Measurements from ENCODE around the gene NCAM1.
"Not testable (repeated sequence)": the region's sequence is repeated elsewhere in the genome, so short reads cannot be mapped to it uniquely, and the experiment has no call there.

NCAM1 gene

GRCh38 chr11:112961146-112961668, at the start of gene NCAM1:
NCAM1 (plus strand) TSS chr11:112961420.
- no peak for DNase-seq (ENCODE audit: low read depth in 2 of 2)

- no peak for DNase-seq (ENCODE audit: low read depth in 2 of 2)
These were observed 38.6 kb upstream of the NCAM1 start for GRCh38 chr11:112922606-112923005.

GRCh38 chr11:112924836-112925235, 36.4 kb upstream of the NCAM1 start:
- DNase-seq (ENCODE audit: low read depth in 2 of 2), result not testable (repeated sequence)

GRCh38 chr11:112925516-112926310, 35.5 kb upstream of the NCAM1 start:
- no peak for DNase-seq (ENCODE audit: low read depth in 2 of 2)

- DNase-seq (ENCODE audit: low read depth in 2 of 2), result no peak
These were observed 33.1 kb upstream of the NCAM1 start for GRCh38 chr11:112928136-112928535.

- no peak for DNase-seq (ENCODE audit: low read depth in 2 of 2)
These were observed 31.8 kb upstream of the NCAM1 start for GRCh38 chr11:112929432-112929831.

- no peak for DNase-seq (ENCODE audit: low read depth in 2 of 2)
These were observed 29.5 kb upstream of the NCAM1 start for GRCh38 chr11:112931703-112932102.

GRCh38 chr11:112932593-112932992, 28.6 kb upstream of the NCAM1 start:
- no peak for DNase-seq (ENCODE audit: low read depth in 2 of 2)

- DNase-seq (ENCODE audit: low read depth in 2 of 2), result no peak
These were observed 27.2 kb upstream of the NCAM1 start for GRCh38 chr11:112933970-112934369.

GRCh38 chr11:112941104-112941503, 20.1 kb upstream of the NCAM1 start:
- no peak for DNase-seq (ENCODE audit: low read depth in 2 of 2)

- no peak for DNase-seq (ENCODE audit: low read depth in 2 of 2)
These were observed 18.1 kb upstream of the NCAM1 start for GRCh38 chr11:112942966-112943643.

GRCh38 chr11:112946866-112947265, 14.4 kb upstream of the NCAM1 start:
- no peak for DNase-seq (ENCODE audit: low read depth in 2 of 2)

GRCh38 chr11:112949781-112950575, 11.2 kb upstream of the NCAM1 start:
- no peak for DNase-seq (ENCODE audit: low read depth in 2 of 2)

GRCh38 chr11:112958670-112959069, 2.5 kb upstream of the NCAM1 start:
- no peak for DNase-seq (ENCODE audit: low read depth in 2 of 2)

GRCh38 chr11:112961751-112962578, 745 bp downstream of the NCAM1 start:
- no peak for DNase-seq (ENCODE audit: low read depth in 2 of 2)

- no peak for DNase-seq (ENCODE audit: low read depth in 2 of 2)
These were observed 1.6 kb downstream of the NCAM1 start for GRCh38 chr11:112962579-112963367.

- no peak for DNase-seq (ENCODE audit: low read depth in 2 of 2)
These were observed 2.2 kb downstream of the NCAM1 start for GRCh38 chr11:112963368-112963955.

- DNase-seq (ENCODE audit: low read depth in 2 of 2), result no peak
These were observed 4.4 kb downstream of the NCAM1 start for GRCh38 chr11:112965656-112966055.

GRCh38 chr11:112966561-112966960, 5.3 kb downstream of the NCAM1 start:
- DNase-seq (ENCODE audit: low read depth in 2 of 2), result no peak

GRCh38 chr11:112967082-112967481, 5.9 kb downstream of the NCAM1 start:
- DNase-seq (ENCODE audit: low read depth in 2 of 2), result no peak
